NCI-H2227 (cell line): ENCODE data around the gene MGAT5B.

Source experiments
- DNase-seq: peaks from one replicate; lab custom pipeline; 2025; ENCODE audit not compliant: unreplicated experiment; lab: John Stamatoyannopoulos, UW

MGAT5B gene

DNA sequence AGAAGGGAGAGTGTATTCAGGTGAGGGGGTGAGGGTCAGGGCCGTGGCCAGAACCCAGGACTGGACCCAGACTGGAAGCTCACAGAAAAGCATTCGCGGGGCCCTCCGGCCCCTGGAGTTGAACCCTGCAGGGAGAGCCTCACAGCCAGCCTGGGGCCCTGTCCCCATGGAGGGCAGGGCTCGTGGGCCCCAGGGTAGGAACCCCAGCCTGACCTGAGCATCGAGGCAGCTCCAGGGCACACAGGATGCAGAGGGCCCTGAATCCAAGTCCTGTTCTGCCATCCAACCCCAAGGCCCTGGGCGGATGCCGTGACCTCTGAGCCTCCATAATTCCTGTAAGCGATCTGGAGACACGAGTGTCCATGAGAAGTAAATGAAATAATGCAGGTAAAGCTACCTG lies 79.1 kb downstream of the MGAT5B start:
- DNase-seq = no peak

DNA sequence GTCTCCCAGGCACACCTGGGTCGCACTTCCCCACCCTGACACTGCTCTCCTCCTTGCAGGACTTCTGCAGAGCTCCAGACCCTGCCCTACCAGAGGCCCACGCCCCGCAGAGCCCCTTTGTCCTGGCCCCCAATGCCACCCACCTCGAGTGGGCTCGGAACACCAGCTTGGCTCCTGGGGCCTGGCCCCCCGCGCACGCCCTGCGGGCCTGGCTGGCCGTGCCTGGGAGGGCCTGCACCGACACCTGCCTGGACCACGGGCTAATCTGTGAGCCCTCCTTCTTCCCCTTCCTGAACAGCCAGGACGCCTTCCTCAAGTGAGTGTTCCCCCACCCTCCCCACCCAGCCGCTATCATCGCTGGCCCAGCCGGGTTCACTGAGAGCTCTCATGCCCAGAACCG lies 79.6 kb downstream of the MGAT5B start:
- DNase-seq = no peak

DNA sequence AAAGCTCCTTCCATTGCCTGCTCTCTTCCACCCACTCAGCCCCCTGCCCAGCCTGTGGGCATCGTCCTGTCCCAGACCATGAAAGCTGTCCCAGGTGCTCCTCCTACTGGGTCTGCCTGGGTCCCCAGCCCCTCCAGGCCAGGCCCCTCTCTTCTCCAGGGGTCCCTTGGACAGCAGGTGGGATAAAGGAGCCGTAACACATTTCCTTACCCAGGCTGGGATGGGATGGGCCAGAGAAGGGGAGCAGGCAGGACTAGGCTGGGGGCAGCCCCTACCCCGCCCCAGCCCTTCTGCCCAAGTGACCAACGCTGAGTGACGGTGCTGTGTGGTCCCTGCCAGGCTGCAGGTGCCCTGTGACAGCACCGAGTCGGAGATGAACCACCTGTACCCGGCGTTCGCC lies 80.1 kb downstream of the MGAT5B start:
- DNase-seq = no peak

DNA sequence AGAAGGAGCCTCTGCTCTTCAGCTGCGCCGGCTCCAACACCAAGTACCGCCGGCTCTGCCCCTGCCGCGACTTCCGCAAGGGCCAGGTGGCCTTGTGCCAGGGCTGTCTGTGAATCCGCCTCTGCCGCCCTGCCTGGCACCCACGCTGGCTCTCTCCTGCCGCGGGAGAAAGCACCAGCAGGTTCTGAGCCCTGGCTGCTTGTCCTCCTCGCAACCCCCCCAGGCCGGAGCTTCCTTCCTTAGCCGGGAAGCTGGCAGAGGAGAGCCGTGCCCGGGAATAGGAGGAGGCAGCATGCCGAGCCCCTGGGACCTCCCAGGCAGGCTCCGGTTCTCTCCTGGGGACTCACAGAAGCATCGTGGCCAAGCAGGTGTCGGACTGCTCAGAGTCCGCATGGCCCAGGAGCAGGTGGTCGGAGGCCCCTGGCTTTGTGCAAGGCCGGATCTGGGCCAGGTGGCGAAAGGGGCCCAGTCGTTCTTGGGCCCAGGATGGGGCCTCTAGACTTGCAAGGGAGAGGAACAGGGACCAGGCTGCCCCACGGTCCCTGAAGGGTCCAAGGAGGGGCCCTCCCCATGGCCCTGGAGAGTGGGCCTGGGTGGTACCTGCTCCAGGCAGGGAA lies 80.6 kb downstream of the MGAT5B start:
- no peak for DNase-seq

DNA sequence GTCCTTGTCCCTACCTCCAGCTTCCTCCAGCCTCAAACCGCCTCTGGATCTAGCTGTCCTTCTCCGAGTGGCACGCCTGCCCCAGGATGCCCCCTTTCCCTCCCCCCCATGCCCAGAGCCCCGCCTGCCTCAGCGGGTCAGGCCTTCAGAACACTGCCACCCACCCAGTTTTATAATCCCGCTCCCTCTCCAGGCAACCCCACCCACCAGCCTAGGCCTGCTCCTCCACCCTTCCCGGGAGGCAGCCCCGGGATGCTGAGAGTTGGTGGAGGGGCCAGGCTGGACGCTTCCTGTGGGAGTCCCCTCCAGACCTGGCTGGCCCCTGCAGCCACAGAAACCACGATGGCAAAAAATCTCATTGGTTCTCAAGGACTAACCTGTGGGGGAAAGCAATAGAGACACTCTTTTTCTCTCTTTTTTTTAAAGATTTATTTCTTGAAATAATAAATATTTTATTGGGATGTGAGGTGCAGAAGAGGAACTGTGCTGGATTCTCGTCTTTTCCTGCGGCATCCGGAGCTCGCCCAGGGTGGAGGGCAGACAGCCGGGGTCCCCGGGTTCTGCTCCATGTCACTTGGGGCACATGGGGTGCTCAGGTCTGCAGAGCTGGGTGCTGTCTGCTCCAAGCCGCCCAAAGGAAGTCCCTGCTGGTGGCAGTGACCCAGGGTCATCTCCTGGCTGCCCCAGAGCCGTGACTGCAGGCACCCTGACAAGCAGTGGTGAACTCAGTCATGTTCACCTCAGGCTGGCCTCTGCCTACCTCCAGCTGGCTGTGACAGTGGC lies 81.9 kb downstream of the MGAT5B start:
- no peak for DNase-seq

DNA sequence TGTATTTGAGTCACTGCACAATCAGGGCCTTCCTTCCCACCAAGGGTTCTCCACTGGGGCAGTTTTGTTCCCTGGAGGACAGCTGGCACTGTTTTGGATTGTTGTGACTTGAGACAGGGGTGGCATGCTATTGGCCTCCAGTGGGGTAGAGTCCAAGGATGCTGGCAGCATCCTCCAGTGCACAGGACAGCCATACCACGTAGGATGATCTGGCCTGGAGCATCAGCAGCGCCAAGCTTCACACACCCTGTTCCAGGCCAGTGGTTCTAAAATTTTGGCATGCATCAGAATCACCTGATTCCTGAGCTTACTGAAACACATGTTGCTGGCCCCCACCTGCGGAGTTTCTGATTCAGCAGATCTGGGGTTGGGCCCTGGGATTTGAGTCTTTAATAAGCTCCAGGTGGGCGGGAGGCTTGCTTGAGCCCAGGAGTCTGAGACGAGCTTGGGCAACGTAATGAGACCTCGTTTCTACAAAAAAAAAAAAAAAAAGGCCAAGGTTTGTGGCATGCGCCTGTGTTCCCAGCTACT lies 83.2 kb downstream of the MGAT5B start:
- no peak for DNase-seq

DNA sequence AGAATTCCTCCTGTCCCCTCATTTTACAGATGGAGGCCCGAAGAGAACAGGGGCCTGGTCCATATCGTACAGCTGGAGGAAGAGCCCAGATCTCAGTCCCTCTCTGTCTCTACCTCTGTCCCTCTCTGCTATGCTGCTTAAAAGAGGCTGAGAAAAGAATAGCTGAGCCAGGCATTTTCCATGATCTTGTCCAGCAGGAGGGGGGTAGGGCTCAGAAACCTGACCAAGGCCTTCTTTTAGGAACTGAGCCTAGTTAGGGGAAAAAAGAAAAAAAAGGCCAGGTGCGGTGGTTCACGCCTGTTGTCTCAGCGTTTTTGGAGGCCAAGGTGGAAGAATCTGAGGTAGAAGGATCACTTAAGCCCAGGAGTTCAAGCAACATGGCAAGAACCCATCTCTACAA lies 84.2 kb downstream of the MGAT5B start:
- no peak for DNase-seq

DNA sequence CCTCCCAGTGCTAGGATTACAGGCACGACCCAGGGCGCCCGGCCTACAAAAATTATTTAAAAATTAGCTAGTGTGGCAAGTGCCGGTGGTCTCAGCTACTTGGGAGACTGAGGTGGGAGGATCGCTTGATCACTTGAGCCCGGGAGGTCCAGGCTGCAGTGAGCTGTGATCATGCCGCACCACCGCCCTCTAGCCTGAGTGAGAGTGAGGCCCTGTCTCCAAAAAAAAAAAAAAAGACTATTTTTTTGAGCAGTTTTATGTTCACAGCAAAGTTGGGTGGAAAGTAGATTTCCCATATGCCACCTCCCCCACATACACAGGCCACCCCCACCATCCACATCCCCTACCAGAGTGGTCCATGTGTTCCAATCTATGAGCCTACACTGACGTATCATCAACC lies 84.9 kb downstream of the MGAT5B start:
- DNase-seq = no peak

DNA sequence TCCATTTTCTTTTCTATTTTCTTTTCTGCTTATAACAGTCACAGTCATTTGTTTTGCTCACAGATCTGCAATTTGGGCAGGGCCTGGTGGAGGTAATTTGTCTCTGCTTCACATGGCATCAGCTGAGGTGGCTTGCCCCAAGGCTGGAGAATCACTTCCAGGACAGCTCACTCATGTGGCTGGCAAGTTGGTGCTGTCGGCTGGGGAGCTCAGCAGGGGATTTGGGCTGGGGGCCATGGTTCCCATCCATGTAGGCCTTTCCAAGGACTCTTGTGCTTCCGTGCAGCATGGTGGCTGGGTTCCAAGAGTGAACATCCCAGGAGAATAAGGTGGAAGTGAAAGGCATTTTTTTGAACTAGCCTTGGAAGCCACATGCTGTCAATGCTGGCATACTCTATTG lies 85.7 kb downstream of the MGAT5B start:
- no peak for DNase-seq

DNA sequence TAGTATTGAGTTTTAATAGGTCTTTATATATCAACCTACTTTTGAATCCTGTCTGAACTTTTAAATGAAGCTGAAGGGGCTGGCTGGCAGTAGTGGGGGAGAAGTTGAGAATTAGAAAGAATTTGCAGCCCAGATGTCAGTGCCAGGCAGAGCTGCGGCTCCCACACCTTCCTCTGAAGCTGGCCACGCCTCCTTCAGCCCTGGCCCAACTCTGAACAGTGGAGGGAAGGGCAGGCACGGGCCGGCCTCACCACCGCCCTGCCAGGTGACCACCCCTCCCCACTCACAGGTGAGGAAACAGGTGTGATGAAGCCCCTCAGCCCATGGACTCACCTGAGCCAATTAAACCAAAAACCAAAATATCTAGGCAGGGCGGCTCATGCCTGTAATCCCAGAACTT lies 87.0 kb downstream of the MGAT5B start:
- no peak for DNase-seq

DNA sequence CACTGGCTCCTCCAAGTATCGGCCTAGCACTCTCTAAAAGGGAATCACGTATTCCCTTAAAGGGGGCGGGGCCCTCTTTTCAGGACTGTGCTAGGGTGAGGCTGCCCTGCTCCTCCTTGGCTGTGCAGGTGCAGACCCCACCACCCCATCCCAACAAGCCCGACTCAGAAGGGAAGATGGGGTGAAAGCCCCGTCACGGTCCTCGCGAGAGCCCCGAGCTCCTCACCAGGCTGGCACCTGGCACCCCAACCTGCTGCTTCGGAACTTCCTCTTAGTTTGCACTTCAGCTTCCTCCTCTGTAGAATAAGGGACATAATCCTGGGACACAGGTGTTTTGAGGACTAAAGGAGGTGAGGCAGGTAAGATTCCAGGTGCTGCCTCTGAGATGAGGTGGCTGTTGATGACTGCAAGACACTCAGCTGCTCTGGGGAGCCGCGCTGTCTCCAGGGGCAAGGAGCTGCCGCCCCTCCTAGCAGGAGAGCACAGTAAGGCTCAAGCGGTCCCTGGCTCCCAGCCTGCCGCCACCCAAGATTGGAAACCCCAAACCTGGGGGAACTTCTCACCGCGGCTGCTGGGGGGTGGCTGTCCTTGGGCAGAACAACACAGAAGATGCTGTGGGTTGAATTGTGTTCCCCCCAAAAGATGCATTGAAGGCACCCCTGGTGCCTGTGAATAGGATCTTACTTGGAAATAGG lies 88.8 kb downstream of the MGAT5B start:
- no peak for DNase-seq

DNA sequence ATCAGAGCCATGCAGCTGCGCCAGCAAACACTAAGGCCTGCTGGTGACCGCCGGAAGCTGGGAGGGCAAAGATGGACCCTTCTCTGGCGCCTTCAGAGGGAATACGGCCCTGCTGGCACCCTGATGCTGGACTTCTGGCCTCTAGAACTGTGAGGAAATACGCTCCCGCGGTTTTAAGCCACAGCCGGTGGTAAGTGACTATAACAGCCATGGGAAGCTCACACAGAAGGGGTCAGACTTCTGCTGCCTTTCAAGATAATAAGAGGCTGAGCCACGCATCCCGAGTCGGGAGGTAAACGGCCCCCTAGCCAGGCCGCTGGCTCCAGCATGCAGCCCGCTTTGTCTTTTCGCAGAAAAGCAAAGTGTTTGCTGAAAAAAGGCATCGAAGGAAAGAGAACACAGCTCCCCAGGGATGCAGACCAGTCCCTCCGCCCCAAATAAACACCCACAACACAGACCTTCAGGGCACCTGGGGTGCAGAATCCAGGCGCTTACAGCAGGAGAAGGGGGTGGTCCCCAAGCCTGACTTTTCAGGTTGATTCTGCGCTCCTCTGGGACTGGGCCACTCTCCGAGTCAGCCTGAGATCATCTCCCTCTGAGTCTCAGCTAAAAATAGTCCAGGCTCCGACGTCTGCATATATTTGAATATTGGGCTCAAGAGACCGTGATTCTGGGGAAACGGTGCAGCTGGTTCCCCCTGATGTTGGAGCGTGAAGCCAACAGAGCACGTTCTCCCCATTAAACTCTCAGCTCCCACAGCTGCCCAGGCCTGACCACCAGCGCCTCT lies 89.7 kb downstream of the MGAT5B start:
- peak; percentile 59 for DNase-seq

DNA sequence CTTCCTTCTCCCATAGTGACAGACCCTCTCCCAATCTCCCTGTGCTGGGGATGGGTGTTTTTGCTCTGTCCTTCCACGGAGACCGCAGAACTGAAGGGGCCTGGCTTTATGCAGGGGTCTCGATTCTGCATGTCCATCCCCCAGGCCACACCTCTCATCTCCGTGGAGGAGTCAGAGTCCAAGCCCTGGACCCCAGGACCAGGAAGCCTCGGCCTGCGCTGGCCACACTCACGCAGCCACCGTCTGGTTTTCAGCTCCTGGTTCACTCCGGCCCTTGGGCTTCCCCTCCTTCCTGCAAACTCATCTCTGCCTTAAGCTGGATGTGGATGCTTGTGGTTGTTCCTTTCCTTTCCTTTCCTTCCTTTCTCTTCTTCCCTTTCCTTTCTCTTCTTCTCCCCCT lies 90.8 kb downstream of the MGAT5B start:
- no peak for DNase-seq

DNA sequence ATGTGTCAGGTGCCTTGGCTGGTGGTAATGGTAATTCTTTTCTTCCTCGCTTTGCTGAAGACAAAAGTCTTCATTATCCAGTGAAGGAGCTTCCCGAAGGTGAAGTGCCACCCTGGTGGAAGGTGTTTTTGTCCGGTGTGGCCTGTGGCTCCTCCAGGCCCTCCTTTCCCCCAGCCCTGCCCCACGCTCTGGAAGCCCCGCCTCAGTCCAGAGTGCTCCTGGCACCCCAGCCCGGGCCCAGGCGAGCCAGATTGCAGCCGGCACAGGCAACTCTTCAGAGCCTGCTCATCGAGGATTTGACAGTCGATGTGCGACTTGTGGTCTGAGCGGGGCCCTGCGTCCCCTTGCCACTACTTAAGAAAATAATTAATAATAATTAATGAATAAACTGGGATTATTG lies 93.7 kb downstream of the MGAT5B start:
- DNase-seq = no peak

DNA sequence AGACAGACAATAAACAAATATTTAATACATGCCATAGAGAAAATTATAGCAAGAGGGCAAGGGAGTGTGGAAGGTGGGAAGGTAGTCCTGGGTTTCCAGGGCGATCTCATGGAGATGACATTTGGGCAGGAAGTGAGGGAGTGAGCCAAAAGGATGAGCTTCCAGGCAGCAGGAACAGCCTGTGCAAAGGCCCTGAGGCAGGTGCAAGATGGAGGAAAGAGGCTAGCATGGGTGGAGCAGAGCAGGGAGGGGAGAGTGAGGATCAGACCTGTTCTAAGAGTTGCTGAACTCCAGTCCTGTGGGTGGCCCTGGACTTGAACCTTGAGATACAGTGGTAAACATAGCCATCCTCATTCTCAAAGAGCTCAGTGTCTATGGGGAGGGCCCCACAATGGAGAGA lies 94.7 kb downstream of the MGAT5B start:
- DNase-seq = no peak

DNA sequence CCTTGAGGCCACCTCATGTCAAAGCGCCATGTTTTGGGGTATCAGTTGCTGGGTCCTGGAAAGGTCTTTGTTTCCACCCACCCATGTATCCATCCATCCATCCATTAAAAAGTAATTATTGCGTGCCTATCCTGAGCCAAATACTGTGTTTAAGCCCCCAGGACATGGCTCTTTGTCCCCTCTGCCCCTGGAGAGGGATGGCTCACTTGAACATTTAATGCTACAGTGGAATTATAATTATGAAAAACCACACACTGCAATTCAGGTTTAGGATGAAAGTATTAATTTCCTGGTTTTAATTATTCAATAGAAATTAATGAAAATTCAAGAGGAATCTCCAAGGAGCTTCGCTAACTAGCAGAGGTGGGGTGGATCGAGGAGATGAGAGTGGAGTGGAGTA lies 97.8 kb downstream of the MGAT5B start:
- DNase-seq = no peak

DNA sequence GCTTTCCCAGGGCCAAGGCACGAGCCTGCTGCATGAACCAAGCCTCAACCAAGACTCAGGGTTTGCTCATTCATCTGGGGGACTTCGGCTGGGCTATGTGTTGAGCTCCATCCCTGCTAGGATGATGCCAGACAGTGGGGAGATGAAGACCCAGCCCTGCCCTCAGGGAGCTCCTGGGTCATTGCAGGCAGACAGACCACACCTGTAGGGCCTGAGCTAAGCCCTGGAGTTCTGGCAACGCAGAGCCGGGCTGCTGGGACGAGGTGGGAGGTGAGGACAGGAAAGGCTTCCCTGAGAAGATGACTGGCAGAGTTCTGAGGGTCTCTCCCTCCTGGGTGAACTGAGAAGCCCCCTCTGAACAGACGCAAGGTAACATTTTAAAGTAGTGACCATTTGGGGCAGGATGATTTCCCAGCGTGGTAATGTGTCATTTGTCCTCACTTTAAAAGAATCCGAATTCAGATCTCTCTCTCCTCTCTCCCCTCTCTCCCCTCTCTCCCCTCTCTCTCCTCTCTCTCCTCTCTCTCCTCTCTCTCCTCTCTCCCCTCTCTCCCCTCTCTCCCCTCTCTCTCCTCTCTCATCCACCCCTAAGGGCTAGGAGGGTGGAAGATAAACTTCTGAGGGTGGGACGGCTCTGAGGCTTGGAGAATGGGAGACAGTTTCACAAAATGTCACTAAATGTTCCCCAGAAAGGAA lies 98.4 kb downstream of the MGAT5B start:
- DNase-seq = no peak

DNA sequence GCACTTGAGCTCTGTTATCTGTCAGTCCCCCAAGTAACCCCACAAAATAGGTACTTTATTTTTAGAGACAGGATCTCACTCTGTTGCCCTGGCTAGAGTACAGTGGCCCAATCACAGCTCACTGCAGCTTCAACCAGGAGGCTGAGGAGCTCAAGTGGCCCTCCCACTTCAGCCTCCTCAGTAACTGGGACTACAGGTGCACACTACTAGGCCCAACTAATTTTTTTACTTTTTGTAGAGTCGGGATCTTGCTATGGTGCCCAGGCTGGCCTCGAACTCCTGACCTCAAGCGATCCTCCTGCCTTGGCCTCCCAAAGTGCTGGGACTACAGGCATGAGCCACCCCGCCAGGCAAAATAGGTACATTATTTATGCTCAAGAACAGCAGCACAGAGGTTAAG lies 99.6 kb downstream of the MGAT5B start:
- DNase-seq = no peak

DNA sequence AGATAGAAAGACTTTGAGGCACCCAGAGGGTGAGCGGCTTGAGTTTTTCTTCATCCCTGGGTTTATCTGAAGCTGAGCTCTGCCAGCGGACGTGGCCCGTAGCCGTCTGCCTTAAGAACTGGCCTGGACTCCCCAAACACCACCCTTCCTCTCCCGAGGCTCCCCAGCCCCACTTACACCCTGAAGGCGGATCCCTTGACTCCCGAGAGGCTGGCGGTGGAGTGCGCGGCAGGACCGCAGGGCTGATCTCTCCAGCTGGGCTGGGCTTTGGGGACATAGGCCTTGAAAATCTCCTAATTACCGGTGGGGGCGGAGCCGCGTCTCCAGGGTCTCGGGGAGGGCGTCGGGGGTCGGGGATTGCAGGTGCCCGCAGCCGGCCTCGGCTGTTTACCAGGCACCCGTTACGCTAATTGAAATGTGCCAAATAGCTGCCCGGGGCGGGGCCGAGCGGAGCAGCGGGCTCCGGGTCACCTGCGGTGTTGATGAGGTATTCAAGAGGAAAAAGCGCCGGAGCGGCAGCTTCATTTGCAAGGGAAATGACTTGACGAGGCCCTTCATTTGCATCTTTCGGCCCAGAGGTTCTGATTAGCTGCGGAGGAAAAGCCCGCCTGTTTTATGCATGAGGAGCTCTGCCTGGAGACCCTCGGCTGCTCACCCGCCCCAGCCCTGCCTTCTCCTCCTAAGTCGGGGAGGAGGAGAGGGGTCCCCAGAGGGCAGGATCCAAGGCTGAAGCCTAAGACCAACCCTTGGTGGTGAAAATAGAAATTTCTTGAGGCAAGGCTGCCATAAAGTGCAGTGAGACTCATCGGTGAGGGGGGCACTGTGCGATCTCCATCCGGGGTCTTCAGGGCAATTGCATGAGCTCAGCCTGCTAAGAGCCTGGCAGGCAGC lies 100.7 kb downstream of the MGAT5B start:
- DNase-seq = peak; percentile 90
